Tibial artery (tissue), 4 donors: ENCODE results near the gene SPINDOC.
"Not testable (repeated sequence)": the region's sequence is repeated elsewhere in the genome, so short reads cannot be mapped to it uniquely, and the experiment has no call there.

Experiments used
- DNase-seq, 2 donors: peaks; one replicate each; pipeline ENCODE4 v3.0.0-alpha.2; 2019
- H3K27ac ChIP-seq, 2 donors: fragments of 200-600 bp; sonication (generic) in 1 of 2; 1 replicate in 1 of 2; 2 replicates in 1 of 2; pipeline ENCODE4 v1.5.1; 2018 to 2019; ENCODE audit warnings: mild to moderate bottlenecking in 1 of 2
- H3K27me3 ChIP-seq, 2 donors: fragments of 200-600 bp; sonication (generic) in 1 of 2; one replicate each; pipeline versions ENCODE4 v1.5.1 to v1.6.0; 2016 to 2019
- H3K36me3 ChIP-seq, 3 donors: fragments of 200-600 bp; sonication (generic) in 2 of 3; one replicate each; pipeline ENCODE4 v1.5.1; 2016 to 2019; ENCODE audit warnings: mild to moderate bottlenecking in 2 of 3
- H3K4me1 ChIP-seq, 4 donors: fragments of 200-600 bp; sonication (generic) in 2 of 4; 1 replicate in 3 of 4; 2 replicates in 1 of 4; pipeline ENCODE4 v1.5.1; 2016 to 2019
- H3K4me3 ChIP-seq, 2 donors: fragments of 200-600 bp; sonication (generic) in 1 of 2; 1 replicate in 1 of 2; 2 replicates in 1 of 2; pipeline ENCODE4 v1.5.1; 2018 to 2019; ENCODE audit warnings: mild to moderate bottlenecking in 2 of 2
- H3K9me3 ChIP-seq, 3 donors: fragments of 200-600 bp; sonication (generic) in 1 of 3; one replicate each; pipeline ENCODE4 v1.5.1; 2016 to 2019
- intact Hi-C: fragments of 100-400 bp; cut with DNase I; formaldehyde crosslinking; loops from one replicate; pipeline ENCODE4 v1.15.0; 2023; ENCODE audit warnings: low total_unique reads
- TF ChIP-seq, protein P1 (sequence below), 2 experiments: fragments of 200-600 bp in 1 of 2; fragments of 450-650 bp in 1 of 2; IDR thresholded peaks; one replicate each; pipeline ENCODE4 v1.5.1; 2017 to 2019; ENCODE audit warnings: antibody characterized with exemption in 2 of 2, mild to moderate bottlenecking in 1 of 2, moderate library complexity in 1 of 2

The SPINDOC gene

DNA sequence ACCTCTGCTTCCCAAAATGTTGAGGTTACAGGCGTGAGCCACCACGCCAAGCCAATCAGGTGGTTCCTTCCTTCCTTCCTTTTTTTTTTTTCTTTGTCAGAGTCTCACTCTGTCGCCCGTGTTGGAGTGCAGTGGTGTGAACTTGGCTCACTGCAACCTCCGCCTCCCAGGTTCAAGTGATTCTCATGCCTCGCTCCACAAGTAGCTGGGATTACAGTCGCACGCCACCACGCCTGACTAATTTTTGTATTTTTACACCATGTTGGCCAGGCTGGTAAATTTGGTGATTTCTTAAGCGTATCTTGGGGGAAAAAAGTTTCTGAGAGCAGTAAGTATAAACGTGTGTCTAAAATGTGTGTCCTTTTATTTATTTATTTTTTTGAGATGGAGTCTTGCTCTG is 18.2 kb upstream of the SPINDOC start:
- Histone ChIP-seq H3K27me3 (no peaks in the 10 kb centered on the region), H3K36me3 (no peaks in the 10 kb centered on the region), H3K27ac (no peak overlapping the region), H3K9me3 (peaks cover 0 to 21% (median 10%) of the 10 kb centered on the region in 3 donors), H3K4me3 (no peak overlapping the region), H3K4me1 (no peaks in the 10 kb centered on the region)
- intact Hi-C loops: no loop called here
- DNase-seq: no peak
- TF ChIP-seq, protein P1, sequence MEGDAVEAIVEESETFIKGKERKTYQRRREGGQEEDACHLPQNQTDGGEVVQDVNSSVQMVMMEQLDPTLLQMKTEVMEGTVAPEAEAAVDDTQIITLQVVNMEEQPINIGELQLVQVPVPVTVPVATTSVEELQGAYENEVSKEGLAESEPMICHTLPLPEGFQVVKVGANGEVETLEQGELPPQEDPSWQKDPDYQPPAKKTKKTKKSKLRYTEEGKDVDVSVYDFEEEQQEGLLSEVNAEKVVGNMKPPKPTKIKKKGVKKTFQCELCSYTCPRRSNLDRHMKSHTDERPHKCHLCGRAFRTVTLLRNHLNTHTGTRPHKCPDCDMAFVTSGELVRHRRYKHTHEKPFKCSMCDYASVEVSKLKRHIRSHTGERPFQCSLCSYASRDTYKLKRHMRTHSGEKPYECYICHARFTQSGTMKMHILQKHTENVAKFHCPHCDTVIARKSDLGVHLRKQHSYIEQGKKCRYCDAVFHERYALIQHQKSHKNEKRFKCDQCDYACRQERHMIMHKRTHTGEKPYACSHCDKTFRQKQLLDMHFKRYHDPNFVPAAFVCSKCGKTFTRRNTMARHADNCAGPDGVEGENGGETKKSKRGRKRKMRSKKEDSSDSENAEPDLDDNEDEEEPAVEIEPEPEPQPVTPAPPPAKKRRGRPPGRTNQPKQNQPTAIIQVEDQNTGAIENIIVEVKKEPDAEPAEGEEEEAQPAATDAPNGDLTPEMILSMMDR (IDR thresholded peaks at IDR 0.05): no peak

DNA sequence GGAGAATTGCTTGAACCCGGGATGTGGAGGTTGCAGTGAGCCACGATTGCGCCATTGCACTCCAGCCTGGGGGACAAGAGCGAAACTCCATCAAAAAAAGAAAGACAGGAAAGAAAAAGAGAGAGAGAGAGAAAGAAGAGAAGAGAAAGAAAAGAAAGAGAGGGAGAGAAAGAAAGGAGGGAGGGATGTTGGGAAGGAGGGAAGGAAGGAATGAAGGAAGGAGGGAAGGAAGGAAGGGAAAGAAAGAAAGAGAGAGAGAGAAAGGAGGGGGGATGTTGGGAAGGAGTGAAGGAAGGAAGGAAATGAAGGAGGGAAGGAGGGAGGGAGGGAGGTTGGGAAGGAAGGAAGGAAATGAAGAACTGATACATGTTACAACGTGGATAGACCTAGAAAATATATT is 12.3 kb upstream of the SPINDOC start:
- Histone ChIP-seq H3K4me1 (peaks cover 0 to 7% (median 3%) of the 10 kb centered on the region in 4 donors), H3K27me3 (no peaks in the 10 kb centered on the region), H3K9me3 (no peaks in the 10 kb centered on the region), H3K36me3 (no peaks in the 10 kb centered on the region), H3K4me3 (no peak overlapping the region), H3K27ac (no peak overlapping the region)
- DNase-seq: no peak
- intact Hi-C loops: no loop called here
- TF ChIP-seq, protein P1 (IDR thresholded peaks at IDR 0.05): no peak

DNA sequence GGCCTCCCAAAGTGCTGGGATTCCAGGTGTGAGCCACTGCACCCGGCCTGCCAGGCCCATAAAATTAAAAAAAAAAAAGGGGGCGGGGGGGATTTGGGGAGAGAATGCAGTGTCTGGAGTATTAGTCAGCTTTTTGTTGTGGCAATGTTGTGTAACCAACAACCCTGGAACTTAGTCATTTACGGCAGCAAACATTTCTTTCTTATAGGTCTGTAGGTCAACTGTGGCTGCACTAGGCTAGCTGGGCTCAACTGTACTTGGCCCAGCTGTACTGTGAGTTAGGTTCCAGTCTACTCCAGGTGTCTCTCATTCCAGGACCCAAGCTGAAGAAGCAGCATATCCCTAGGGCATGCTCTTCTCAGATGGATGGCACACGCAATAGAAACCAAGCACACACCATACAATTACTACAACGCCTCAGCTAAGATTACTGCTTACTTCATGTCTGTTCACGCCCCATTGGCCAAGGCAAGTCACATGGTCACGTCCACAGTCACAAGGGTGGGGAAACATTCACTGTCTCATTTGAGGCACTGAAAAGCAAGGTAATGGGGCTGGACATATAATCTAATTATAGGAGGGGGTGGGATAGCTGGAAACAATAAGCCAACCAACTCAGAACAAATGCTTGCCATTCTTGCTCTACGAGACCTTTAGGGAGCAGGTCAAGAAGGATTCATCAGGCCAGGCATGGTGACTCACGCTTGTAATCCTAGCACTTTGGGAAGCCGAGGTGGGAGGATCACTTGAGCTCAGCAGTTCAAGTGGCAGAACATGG is 10.4 kb upstream of the SPINDOC start:
- no peak overlapping the region for H3K27ac ChIP-seq
- peaks cover 0 to 15% (median 6%) of the 10 kb centered on the region in 4 donors for H3K4me1 ChIP-seq
- DNase-seq: no peak
- H3K27me3 ChIP-seq: no peaks in the 10 kb centered on the region
- H3K4me3 ChIP-seq: no peak overlapping the region
- TF ChIP-seq, protein P1 (IDR thresholded peaks at IDR 0.05): no peak
- H3K9me3 ChIP-seq: no peaks in the 10 kb centered on the region
- intact Hi-C loops: no loop called here
- no peaks in the 10 kb centered on the region for H3K36me3 ChIP-seq

DNA sequence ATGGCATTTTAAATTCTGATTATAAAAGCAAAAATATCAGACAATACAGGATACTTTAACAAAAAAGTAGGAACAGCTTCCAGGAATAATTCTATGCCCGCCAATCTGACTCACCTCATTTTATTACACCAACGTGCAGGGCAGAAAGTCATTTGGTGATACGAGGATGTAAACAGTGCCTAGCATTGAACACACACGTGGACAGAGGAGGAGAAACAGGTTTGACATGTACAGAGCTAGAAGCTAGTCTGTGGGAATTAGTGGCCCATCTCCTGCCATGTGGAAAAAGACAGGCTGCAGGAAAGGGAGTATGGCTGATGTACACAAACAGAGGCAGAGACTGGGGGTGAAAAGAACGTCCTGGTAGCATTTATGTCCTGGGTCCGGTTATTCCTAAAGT is 9.0 kb upstream of the SPINDOC start:
- TF ChIP-seq, protein P1 (IDR thresholded peaks at IDR 0.05): no peak
- Histone ChIP-seq H3K36me3 (no peaks in the 10 kb centered on the region), H3K27ac (no peak overlapping the region), H3K4me3 (no peak overlapping the region), H3K27me3 (no peaks in the 10 kb centered on the region), H3K9me3 (no peaks in the 10 kb centered on the region), H3K4me1 (peaks cover 0 to 15% (median 6%) of the 10 kb centered on the region in 4 donors)
- intact Hi-C loops: no loop called here
- no peak for DNase-seq

DNA sequence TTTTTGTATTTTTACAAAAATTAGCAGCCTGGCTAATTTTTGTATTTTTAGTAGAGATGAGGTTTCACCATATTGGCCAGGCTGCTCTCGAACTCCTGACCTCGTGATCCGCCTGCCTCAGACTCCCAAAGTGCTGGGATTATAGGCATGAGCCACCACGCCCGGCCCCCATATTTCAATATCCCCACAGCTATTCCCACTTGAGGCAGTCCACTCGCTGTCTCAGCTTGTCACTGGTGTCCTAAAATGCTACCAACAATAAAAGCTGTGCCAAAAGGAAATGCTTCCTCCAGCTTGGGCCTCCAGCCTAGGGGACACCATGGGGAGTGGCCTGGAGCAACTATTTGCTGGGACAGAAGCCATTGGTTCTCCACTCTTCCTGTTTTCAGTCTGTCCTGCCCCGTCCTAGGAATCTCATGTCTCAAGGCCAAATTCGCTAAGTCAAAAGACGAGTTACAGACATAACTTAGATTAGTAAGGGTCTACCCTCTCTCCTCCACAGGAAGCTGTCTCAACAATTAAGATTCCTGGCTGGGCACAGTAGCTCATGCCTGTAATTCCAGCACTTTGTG is 7.3 kb upstream of the SPINDOC start:
- Histone ChIP-seq H3K4me3 (no peak overlapping the region), H3K27me3 (no peaks in the 10 kb centered on the region), H3K4me1 (peaks cover 0 to 15% (median 6%) of the 10 kb centered on the region in 4 donors), H3K27ac (peak overlapping the region; percentile 64 to 67), H3K9me3 (no peaks in the 10 kb centered on the region), H3K36me3 (no peaks in the 10 kb centered on the region)
- peak; percentile 34 to 78 for DNase-seq
- intact Hi-C loops: no loop called here
- TF ChIP-seq, protein P1 (IDR thresholded peaks at IDR 0.05): no peak

DNA sequence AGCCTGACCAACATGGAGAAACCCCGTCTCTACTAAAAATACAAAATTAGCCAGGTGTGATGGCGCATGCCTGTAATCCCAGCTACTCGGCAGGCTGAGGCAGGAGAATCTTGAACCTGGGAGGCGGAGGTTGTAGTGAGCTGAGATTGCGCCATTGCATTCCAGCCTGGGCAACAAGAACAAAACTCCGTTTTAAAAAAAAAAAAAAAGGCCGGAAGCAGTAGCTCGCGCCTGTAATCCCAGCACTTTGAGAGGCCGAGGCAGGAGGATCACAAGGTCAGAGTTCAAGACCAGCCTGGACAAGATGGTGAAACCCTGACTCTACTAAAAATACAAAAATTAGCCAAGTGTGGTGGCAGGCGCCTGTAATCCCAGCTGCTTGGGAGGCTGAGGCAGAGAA is 2.9 kb upstream of the SPINDOC start:
- intact Hi-C loops: not testable (repeated sequence)

More for the DNA sequence above, 2.9 kb upstream of the SPINDOC start:
- not testable (repeated sequence) for H3K27me3 ChIP-seq, H3K36me3 ChIP-seq, DNase-seq, H3K4me3 ChIP-seq, H3K27ac ChIP-seq, H3K9me3 ChIP-seq
- H3K4me1 ChIP-seq: peaks cover 0 to 38% (median 16%) of the 10 kb centered on the region in 4 donors
